ENCODE measurements around the gene PCGF1. TPM values are rescaled to one million over a fixed set of nuclear protein-coding genes. Genes with fewer than 3 reads are reported as not detected.

PCGF1 gene
- total and polyA plus RNA-seq, 9 of the 15 experiments (the other 6 are each of a cell fraction or from before 2014, with no cell fraction given): 20.3 to 45.7 (median 29.3) TPM

GRCh38 chr2:74553892-74554819 lies 46.7 kb upstream of the PCGF1 start, which contains the start of the genes DOK1 and LOXL3 (continued):
- TF ChIP-seq ZBTB40 (IDR thresholded peaks at IDR 0.05) (no peak; the same call in 1 of the 2 replicates), ZBTB40 (CRISPR knock-in tag; IDR thresholded peaks at IDR 0.05) (no peak), THAP12 (CRISPR knock-in tag; IDR thresholded peaks at IDR 0.05) (0 out of 2 replicates have a peak, but pooled peaks have one; percentile 5), CTBP1 (IDR thresholded peaks at IDR 0.05; ENCODE audit: borderline replicate concordance) (peak; percentile 42; the same call in 1 of the 2 replicates), ZBED1 (IDR thresholded peaks at IDR 0.05) (no peak), ZNF3 (CRISPR knock-in tag; IDR thresholded peaks at IDR 0.05) (no peak), PRPF4 (IDR thresholded peaks at IDR 0.05; ENCODE audit: insufficient read depth, low read depth, low read length, poor library complexity, severe bottlenecking) (no peak), NEUROD1 (IDR thresholded peaks at IDR 0.05; ENCODE audit: borderline replicate concordance, low read depth, low read length, partially characterized antibody) (no peak), PKNOX1 (IDR thresholded peaks at IDR 0.05) (no peak), UBTF (IDR thresholded peaks at IDR 0.05; ENCODE audit: borderline replicate concordance in 1 of 2, low read depth in 2 of 2, low read length in 2 of 2) (0 out of 4 replicates have a peak, but pooled peaks of 1 of the 2 experiments have one; percentile 27), MAFK (IDR thresholded peaks at IDR 0.05; ENCODE audit: low read length) (peak; percentile 99)

All from K562 (cell line).